Skin of body (tissue), 2 donors: ENCODE data around the gene SRSF4. TPM values are rescaled to one million over a fixed set of nuclear protein-coding genes. Genes with fewer than 3 reads are reported as not detected.
"Not testable (repeated sequence)": the region's sequence is repeated elsewhere in the genome, so short reads cannot be mapped to it uniquely, and the experiment has no call there.

ENCODE experiments used
- DNase-seq: peaks from one replicate; lab custom pipeline; 2025; lab: John Stamatoyannopoulos, UW
- total RNA-seq: library from RNA; depleted of rRNA; stranded (reverse); fragments of >200 nt; gene quantifications from one replicate; pipeline ENCODE4 v1.2.3, GENCODE V29; 2014

SRSF4 gene
- total RNA-seq, 1 donor from 2014 or later, result 55.5 TPM

- DNase-seq, result no peak
These were observed 56.5 kb downstream of the SRSF4 start for GRCh38 chr1:29125237-29125641.

- peak; percentile 88 for DNase-seq
These were observed 57.1 kb downstream of the SRSF4 start for GRCh38 chr1:29124366-29125236.

- DNase-seq, result no peak
These were observed 57.8 kb downstream of the SRSF4 start, which contains the start of gene TMEM200B for GRCh38 chr1:29123887-29124365. TMEM200B (minus strand) TSS chr1:29123903; CDS start chr1:29121828, 2,075 bp downstream.

- DNase-seq, result peak; percentile 44
These were observed 58.4 kb downstream of the SRSF4 start for GRCh38 chr1:29123053-29123886.

- peak; percentile 19 for DNase-seq
These were observed 59.0 kb downstream of the SRSF4 start for GRCh38 chr1:29122682-29123052.

GRCh38 chr1:29121936-29122681, 59.6 kb downstream of the SRSF4 start:
- peak; percentile 24 for DNase-seq

GRCh38 chr1:29121516-29121935, 60.2 kb downstream of the SRSF4 start:
- DNase-seq, result no peak

GRCh38 chr1:29120947-29121485, 60.7 kb downstream of the SRSF4 start:
- DNase-seq, result peak; percentile 36

GRCh38 chr1:29120367-29120766, 61.3 kb downstream of the SRSF4 start:
- no peak for DNase-seq

- no peak for DNase-seq
These were observed 62.4 kb downstream of the SRSF4 start for GRCh38 chr1:29119121-29119929.

GRCh38 chr1:29117381-29117780, 64.3 kb downstream of the SRSF4 start:
- no peak for DNase-seq

GRCh38 chr1:29114654-29115053, 67.0 kb downstream of the SRSF4 start:
- no peak for DNase-seq

GRCh38 chr1:29113413-29114117, 68.1 kb downstream of the SRSF4 start:
- no peak for DNase-seq

- DNase-seq, result no peak
These were observed 68.8 kb downstream of the SRSF4 start for GRCh38 chr1:29112705-29113412.

- not testable (repeated sequence) for DNase-seq
These were observed 73.7 kb downstream of the SRSF4 start for GRCh38 chr1:29108041-29108440.

GRCh38 chr1:29105822-29106221, 75.9 kb downstream of the SRSF4 start:
- no peak for DNase-seq

- no peak for DNase-seq
These were observed 81.2 kb downstream of the SRSF4 start for GRCh38 chr1:29100487-29100886.

GRCh38 chr1:29099286-29099685, 82.4 kb downstream of the SRSF4 start:
- DNase-seq, result no peak
